Renal pelvis (tissue), 12 donors: ENCODE results near the gene SPRR2D. TPM values are rescaled to one million over a fixed set of nuclear protein-coding genes. Genes with fewer than 3 reads are reported as not detected.
"Not testable (repeated sequence)": the region's sequence is repeated elsewhere in the genome, so short reads cannot be mapped to it uniquely, and the experiment has no call there.

Experiments
- DNase-seq: peaks from one replicate; pipeline ENCODE4 v3.0.0-alpha.2; 2013
- long read RNA-seq, 16 experiments: transcript quantifications; one replicate each; lab custom pipeline, GENCODE V29; 2026
- polyA plus RNA-seq, 3 donors: library from polyadenylated mRNA; unstranded; fragments of 120-200 nt; gene quantifications; one replicate each; pipeline ENCODE4 v1.2.1, GENCODE V29; 2013; ENCODE audit not compliant: insufficient read length in 3 of 3

The SPRR2D gene
- polyA plus RNA-seq = under 1 TPM in 1 of 3 donors, not detected in 2; 0.14 TPM
- long read RNA-seq, donor 1 = 0 reads
- long read RNA-seq, donor 2 = 0 reads
- long read RNA-seq, donor 3 = 0 reads
- long read RNA-seq, donor 4 = 0 reads
- long read RNA-seq, donor 5 = 0 reads
- long read RNA-seq, donor 6 = 0 reads
- long read RNA-seq, donor 7 = 0 reads
- long read RNA-seq, donor 8 = 0 reads
- long read RNA-seq, donor 9 = 0 reads
- long read RNA-seq, donor 10 = 0 reads
- long read RNA-seq, donor 11 = 0 reads
- long read RNA-seq, donor 12 = 0 reads
- long read RNA-seq, donor 13 = 0 reads
- long read RNA-seq, donor 14 = 0 reads
- long read RNA-seq, donor 15 = 0 reads
- long read RNA-seq, donor 16 = 0 reads

- no peak for DNase-seq
Measured at GRCh38 chr1:153040950-153041631, at the start of gene SPRR2D. SPRR2D (minus strand) TSS chr1:153041120; CDS start chr1:153040346, 774 bp downstream.

DNA sequence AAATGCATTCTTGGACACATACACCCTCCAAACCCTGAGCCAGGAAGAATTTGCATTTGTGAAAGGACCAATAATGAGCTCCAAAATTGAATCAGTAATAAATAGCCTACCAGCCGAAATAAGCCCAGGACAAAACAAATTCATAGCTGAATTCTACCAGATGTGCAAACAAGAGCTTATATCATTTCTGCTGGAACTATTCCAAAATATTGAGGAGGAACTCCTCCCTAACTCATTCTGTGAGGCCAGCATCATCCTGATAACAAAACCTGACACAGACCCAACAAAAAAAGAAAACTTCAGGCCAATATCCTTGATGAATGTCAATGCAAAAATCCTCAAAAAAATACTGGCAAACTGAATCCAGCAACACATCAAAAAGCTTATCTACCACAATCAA, 46.7 kb upstream of the SPRR2D start:
- no peak for DNase-seq

DNA sequence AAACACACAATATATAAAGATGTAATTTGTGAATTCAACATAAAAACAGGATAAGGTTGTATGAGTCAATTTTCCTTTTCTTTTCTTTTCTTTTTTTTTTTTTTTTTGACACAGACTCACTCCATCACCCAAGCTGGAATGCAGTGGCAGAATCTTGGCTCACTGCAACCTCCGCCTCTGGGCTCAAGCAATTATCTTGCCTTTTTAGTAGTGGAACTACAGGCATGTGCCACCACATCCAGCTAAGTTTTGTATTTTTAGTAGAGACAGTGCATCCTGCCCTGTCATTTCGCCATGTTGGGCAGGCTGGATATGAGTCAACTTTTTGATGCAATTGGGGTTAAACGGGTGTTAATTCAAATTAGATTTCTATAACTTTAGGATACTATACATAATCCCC, 40.8 kb upstream of the SPRR2D start:
- no peak for DNase-seq

GRCh38 chr1:153072806-153073726, 32.1 kb upstream of the SPRR2D start:
- no peak for DNase-seq

DNA sequence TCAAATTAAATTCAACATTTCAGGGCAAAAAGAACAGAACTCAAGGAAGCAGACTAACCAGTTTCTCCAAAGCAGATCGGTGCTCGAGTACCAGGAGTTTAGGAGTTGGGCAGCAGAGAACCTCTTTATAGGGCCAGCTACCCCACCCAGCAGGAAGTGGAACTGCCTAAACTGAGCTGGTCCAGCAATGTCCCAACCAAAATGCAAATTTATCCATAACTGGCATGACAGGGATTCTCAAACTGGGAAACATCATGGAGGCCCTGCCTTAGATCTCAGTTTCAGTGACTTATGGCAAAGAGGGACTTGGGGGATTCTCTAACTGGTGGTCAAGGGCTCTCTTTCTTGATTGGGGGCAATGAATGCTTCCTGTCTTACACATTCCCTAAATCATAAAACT, 30.6 kb upstream of the SPRR2D start, which contains the start of gene SPRR2B:
Gene SPRR2B (minus strand): TSS at position 101 of the 400 bp plus-strand sequence. CDS start 772 bp downstream, outside the sequence.
- no peak for DNase-seq

- DNase-seq = no peak
Measured at GRCh38 chr1:153070243-153070642, 29.3 kb upstream of the SPRR2D start.

- DNase-seq = no peak
Measured at GRCh38 chr1:153058826-153059784, 18.2 kb upstream of the SPRR2D start.

DNA sequence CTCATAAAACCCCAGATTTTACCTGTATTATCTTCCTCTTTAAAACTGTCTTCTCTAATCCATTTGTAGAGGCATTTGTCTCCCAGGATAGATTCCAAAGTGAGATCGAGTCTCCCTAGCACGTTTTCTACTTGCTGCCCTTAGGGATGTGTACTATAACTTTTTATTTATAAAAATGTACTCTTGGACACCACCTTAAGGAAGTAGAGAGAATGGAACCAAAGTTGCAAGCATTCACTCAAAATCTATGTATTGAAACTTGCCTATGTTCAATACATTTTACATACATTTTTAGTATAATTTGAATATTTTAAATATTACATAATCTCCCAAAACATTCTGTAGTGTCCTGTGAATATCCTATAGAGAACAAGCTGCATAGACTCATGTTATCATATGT, 17.2 kb upstream of the SPRR2D start:
- DNase-seq = no peak

- no peak for DNase-seq
Measured at GRCh38 chr1:153057375-153057774, 16.5 kb upstream of the SPRR2D start, which contains the start of gene SPRR2A. SPRR2A (minus strand) TSS chr1:153057512; CDS start chr1:153056735, 777 bp downstream.

GRCh38 chr1:153056111-153056510, 15.2 kb upstream of the SPRR2D start:
- DNase-seq = not testable (repeated sequence)

DNA sequence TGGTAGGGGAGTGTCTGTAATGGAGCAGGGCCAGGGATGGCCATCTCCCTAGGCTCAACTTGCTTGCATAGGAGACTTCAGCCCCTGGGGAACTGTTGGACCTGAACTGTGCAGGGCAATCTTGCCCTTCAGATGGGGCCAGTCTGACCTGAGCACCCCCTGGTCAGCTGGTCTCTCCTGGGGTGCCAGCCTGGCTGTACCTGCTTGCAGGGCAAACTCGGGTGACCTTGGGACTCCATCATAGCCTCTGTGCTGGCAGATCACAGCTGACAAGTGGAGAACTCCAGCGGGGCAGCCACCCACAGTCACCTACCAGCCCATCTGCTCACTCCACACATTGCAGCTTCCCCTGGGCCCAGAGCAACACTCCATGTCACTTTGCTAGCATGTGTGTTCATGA, 8.3 kb upstream of the SPRR2D start:
- no peak for DNase-seq

- no peak for DNase-seq
Measured at GRCh38 chr1:153035211-153035610, 5.7 kb downstream of the SPRR2D start.

DNA sequence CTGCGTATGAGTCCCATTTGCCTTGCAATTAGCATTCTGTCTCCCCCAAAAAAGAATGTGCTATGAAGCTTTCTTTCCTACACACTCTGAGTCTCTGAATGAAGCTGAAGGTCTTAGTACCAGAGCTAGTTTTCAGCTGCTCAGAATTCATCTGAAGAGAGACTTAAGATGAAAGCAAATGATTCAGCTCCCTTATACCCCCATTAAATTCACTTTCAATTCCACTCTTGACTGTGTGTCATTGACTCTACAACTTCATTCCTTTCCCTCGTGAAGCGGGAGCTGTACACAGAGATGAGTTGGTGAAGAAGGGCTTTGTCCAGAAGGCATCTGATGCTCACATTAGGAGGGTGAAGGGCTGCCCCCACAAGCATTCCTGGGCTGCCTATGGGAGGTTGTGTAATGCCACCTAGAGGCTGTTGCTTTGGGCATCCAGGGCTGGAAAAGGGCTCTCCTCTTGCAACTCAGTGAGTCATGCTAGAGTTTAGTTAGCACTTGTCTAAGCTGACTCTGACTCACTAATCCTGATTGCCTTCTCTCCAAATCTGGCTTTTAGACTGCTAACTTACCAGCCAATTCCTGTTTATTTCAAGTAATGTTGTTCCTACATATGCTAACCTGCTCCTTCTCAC, 8.1 kb downstream of the SPRR2D start:
- DNase-seq = peak; percentile 12

GRCh38 chr1:153032073-153032472, 8.8 kb downstream of the SPRR2D start:
- DNase-seq = no peak

GRCh38 chr1:153030895-153031294, 10.0 kb downstream of the SPRR2D start, which contains the start of gene SPRR1B:
SPRR1B (plus strand) TSS chr1:153031203; CDS start chr1:153032346, 1,143 bp downstream.
- DNase-seq = no peak

- DNase-seq = no peak
Measured at GRCh38 chr1:153028766-153029165, 12.2 kb downstream of the SPRR2D start.

DNA sequence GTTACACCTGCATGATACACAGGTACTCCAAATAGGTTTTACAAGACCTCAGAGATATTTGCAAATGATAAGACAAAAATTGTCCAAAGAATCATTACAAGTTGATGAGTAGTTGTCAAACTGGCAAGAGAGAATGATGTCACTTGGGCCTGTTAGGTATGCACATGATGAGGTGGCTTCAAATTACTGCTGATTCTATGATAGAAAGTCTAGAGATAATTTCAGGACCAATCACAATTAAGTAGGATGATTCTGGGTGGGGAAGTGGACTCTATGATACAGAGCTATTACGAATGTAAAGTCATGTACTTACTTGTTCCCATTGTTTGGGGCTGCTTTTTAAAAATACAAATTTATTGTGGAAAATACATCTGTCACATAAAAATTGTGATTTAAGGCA, 15.1 kb downstream of the SPRR2D start:
- DNase-seq = no peak

GRCh38 chr1:153024413-153024812, 16.5 kb downstream of the SPRR2D start:
- no peak for DNase-seq

- no peak for DNase-seq
Measured at GRCh38 chr1:153023109-153023508, 17.8 kb downstream of the SPRR2D start.

- DNase-seq = not testable (repeated sequence)
Measured at GRCh38 chr1:153022340-153022739, 18.6 kb downstream of the SPRR2D start.
